Epidermal melanocyte (primary cell): ENCODE results near the gene PLEKHA7.
A peak's percentile ranks its signal among the peaks of the same experiment; 100 is the strongest.
"Not testable (repeated sequence)": the region's sequence is repeated elsewhere in the genome, so short reads cannot be mapped to it uniquely, and the experiment has no call there.

Experiments
- DNase-seq: peaks from one replicate; pipeline ENCODE4 v3.0.0; 2011; ENCODE audit warnings: low spot score; ENCODE audit not compliant: insufficient read length

The PLEKHA7 gene

GRCh38 chr11:17014321-17014832 lies at the start of gene PLEKHA7:
Gene PLEKHA7 (minus strand): TSS chr11:17014414. CDS start chr11:17014401, 13 bp downstream.
- DNase-seq, result no peak

- DNase-seq, result no peak
These were observed 49.2 kb upstream of the PLEKHA7 start for GRCh38 chr11:17063171-17064002.

GRCh38 chr11:17051146-17051545 lies 36.9 kb upstream of the PLEKHA7 start:
- not testable (repeated sequence) for DNase-seq

GRCh38 chr11:17048491-17048890 lies 34.3 kb upstream of the PLEKHA7 start:
- not testable (repeated sequence) for DNase-seq

- DNase-seq, result no peak
These were observed 32.5 kb upstream of the PLEKHA7 start for GRCh38 chr11:17046690-17047089.

- DNase-seq, result no peak
These were observed 22.7 kb upstream of the PLEKHA7 start for GRCh38 chr11:17036666-17037658.

GRCh38 chr11:17034027-17034426 lies 19.8 kb upstream of the PLEKHA7 start:
- not testable (repeated sequence) for DNase-seq

GRCh38 chr11:17026487-17027082 lies 12.4 kb upstream of the PLEKHA7 start:
- DNase-seq, result no peak

GRCh38 chr11:17024924-17025323 lies 10.7 kb upstream of the PLEKHA7 start:
- DNase-seq, result no peak

- no peak for DNase-seq
These were observed 7.3 kb upstream of the PLEKHA7 start for GRCh38 chr11:17021511-17021910.

GRCh38 chr11:17020831-17021230 lies 6.6 kb upstream of the PLEKHA7 start:
- DNase-seq, result no peak

- DNase-seq, result no peak
These were observed 5.0 kb upstream of the PLEKHA7 start for GRCh38 chr11:17019232-17019631.

GRCh38 chr11:17015627-17016126 lies 1.5 kb upstream of the PLEKHA7 start:
- DNase-seq, result peak; percentile 54

GRCh38 chr11:17014833-17015626 lies 816 bp upstream of the PLEKHA7 start:
- DNase-seq, result no peak

- no peak for DNase-seq
These were observed 480 bp downstream of the PLEKHA7 start for GRCh38 chr11:17013548-17014320.

- DNase-seq, result no peak
These were observed 1.3 kb downstream of the PLEKHA7 start for GRCh38 chr11:17012712-17013547.

GRCh38 chr11:17012179-17012578 lies 2.0 kb downstream of the PLEKHA7 start:
- no peak for DNase-seq

- no peak for DNase-seq
These were observed 3.3 kb downstream of the PLEKHA7 start for GRCh38 chr11:17010851-17011420.
